ENCODE data around the gene SAP130.

Gene SAP130

GRCh38 chr2:127893494-127893893, 134.4 kb downstream of the SAP130 start:
- no peak for DNase-seq (ENCODE audit: low spot score)

- no peak for DNase-seq (ENCODE audit: low spot score)
Observed at GRCh38 chr2:127893033-127893432, 134.8 kb downstream of the SAP130 start.

- no peak for DNase-seq (ENCODE audit: low spot score)
Observed at GRCh38 chr2:127891811-127892210, 136.0 kb downstream of the SAP130 start.

Measured in globus pallidus (tissue), 1 donor.